Sigmoid colon (tissue), 7 donors: ENCODE data around the gene ELMO1. TPM values are rescaled to one million over a fixed set of nuclear protein-coding genes. Genes with fewer than 3 reads are reported as not detected.
A peak's percentile ranks its signal among the peaks of the same experiment; 100 is the strongest.

ENCODE experiments used
- DNase-seq: peaks from one replicate; pipeline ENCODE4 v3.0.0-alpha.2; 2019
- H3K27ac ChIP-seq, 4 donors: fragments of 200-600 bp; sonication (generic); one replicate each; pipeline ENCODE4 v1.5.1; 2016 to 2019; ENCODE audit warnings: mild to moderate bottlenecking in 1 of 4
- H3K27me3 ChIP-seq, 3 donors: fragments of 200-600 bp; sonication (generic); one replicate each; pipeline ENCODE4 v1.5.1; 2019; ENCODE audit warnings: mild to moderate bottlenecking in 1 of 3
- H3K36me3 ChIP-seq, 4 donors: fragments of 200-600 bp; sonication (generic); one replicate each; pipeline ENCODE4 v1.5.1; 2016 to 2019
- H3K4me1 ChIP-seq, 4 donors: fragments of 200-600 bp; sonication (generic); one replicate each; pipeline ENCODE4 v1.5.1; 2017 to 2019
- H3K4me3 ChIP-seq, 4 donors: fragments of 200-600 bp; sonication (generic); one replicate each; pipeline ENCODE4 v1.5.1; 2017 to 2019; ENCODE audit warnings: mild to moderate bottlenecking in 2 of 4, moderate library complexity in 1 of 4
- H3K9me3 ChIP-seq, 4 donors: fragments of 200-600 bp in 3 of 4; sonication (generic) in 3 of 4; one replicate each; pipeline versions ENCODE4 v1.5.1 to v1.6.1; 2013 to 2019
- EP300 ChIP-seq, 4 donors: sonication (generic); formaldehyde crosslinking; IDR thresholded peaks; one replicate each; pipeline ENCODE4 v1.6.1; 2017; ENCODE audit warnings: antibody characterized with exemption in 4 of 4
- POLR2A ChIP-seq, 2 donors: fragments of 450-650 bp; IDR thresholded peaks; one replicate each; pipeline ENCODE4 v1.6.1; 2016; ENCODE audit warnings: antibody characterized with exemption in 2 of 2, mild to moderate bottlenecking in 2 of 2, moderate library complexity in 2 of 2
- POLR2AphosphoS5 ChIP-seq, 4 donors: sonication (generic); formaldehyde crosslinking; IDR thresholded peaks; one replicate each; pipeline ENCODE4 v1.6.1; 2017; ENCODE audit warnings: antibody characterized with exemption in 4 of 4
- WGBS, 2 donors: extraction: QIAGEN DNeasy Blood & Tissue Kit; methylation state at CpG; one replicate each; pipeline ENCODE4 v1.1.7; 2013; 5-methylcytosine and 5-hydroxymethylcytosine counted together
- intact Hi-C: fragments of 100-400 bp; cut with DNase I; formaldehyde crosslinking; loops from one replicate; pipeline ENCODE4 v1.15.1; 2023
- polyA plus RNA-seq, 3 donors: library from polyadenylated mRNA; stranded (reverse); fragments of 200-250 nt; gene quantifications; one replicate each; pipeline ENCODE4 v1.2.3, GENCODE V29; 2013
- total RNA-seq, 4 donors: library from RNA; depleted of rRNA; stranded (reverse); fragments of >200 nt; gene quantifications; one replicate each; pipeline ENCODE4 v1.1.0, GENCODE V29; 2016
- TF ChIP-seq, protein P1 (sequence below), 4 experiments: fragments of 450-650 bp in 3 of 4; fragments of 200-600 bp in 1 of 4; IDR thresholded peaks; one replicate each; pipeline ENCODE4 v1.5.1; 2016 to 2019; ENCODE audit warnings: antibody characterized with exemption in 4 of 4, mild to moderate bottlenecking in 3 of 4, moderate library complexity in 2 of 4
- donor health status: healthy with polysubstance abuse.
- donor health status: Bipolar disorder and iron deficiency.
- donor health status: healthy.

Gene ELMO1
- total and polyA plus RNA-seq, 7 donors: 2.3 to 63.1 (median 33.9) TPM

DNA sequence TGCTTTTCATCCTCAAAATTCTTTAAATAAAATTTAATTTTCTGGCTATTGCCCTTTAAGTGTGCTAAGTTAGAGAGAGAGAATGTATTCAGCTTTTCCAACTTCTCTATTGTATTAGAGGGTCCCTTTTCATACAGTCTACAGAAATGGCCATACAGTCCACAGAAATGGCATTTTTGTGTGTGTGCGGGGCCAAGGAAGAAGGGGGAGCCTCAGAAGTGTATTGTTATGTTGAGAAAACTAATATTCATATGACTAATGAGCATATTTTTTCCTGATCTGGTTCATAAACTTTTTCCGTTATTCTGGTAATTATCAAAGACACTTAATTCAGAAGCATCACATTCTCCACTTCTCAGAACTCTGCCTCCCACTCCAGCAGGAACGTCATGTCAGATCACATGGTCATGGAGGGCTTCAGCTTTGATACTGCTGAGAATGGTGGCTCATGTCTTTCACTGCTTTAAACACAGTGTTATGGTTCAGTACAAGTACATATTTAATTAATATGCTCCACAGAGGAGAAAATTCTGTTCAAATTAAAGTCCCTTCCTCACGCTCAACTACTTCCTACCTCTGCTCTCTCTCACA lies 37.1 kb downstream of the ELMO1 start:
- 71 to 86% methylated on average over 4 of the region's 4 CpGs for WGBS, 2 donors
- Histone ChIP-seq H3K4me1 (no peaks in the 10 kb centered on the region), H3K27me3 (no peaks in the 10 kb centered on the region), H3K36me3 (no peaks in the 10 kb centered on the region), H3K9me3 (peaks cover 0 to 2% (median 0%) of the 10 kb centered on the region in 4 donors), H3K27ac (no peak overlapping the region), H3K4me3 (no peak overlapping the region)
- TF ChIP-seq, protein P1, sequence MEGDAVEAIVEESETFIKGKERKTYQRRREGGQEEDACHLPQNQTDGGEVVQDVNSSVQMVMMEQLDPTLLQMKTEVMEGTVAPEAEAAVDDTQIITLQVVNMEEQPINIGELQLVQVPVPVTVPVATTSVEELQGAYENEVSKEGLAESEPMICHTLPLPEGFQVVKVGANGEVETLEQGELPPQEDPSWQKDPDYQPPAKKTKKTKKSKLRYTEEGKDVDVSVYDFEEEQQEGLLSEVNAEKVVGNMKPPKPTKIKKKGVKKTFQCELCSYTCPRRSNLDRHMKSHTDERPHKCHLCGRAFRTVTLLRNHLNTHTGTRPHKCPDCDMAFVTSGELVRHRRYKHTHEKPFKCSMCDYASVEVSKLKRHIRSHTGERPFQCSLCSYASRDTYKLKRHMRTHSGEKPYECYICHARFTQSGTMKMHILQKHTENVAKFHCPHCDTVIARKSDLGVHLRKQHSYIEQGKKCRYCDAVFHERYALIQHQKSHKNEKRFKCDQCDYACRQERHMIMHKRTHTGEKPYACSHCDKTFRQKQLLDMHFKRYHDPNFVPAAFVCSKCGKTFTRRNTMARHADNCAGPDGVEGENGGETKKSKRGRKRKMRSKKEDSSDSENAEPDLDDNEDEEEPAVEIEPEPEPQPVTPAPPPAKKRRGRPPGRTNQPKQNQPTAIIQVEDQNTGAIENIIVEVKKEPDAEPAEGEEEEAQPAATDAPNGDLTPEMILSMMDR (IDR thresholded peaks at IDR 0.05): no peak
- TF ChIP-seq POLR2A (IDR thresholded peaks at IDR 0.05) (no peak), EP300 (IDR thresholded peaks at IDR 0.05) (no peak), POLR2AphosphoS5 (IDR thresholded peaks at IDR 0.05) (no peak)
- no peak for DNase-seq
- intact Hi-C loops: no loop called here

DNA sequence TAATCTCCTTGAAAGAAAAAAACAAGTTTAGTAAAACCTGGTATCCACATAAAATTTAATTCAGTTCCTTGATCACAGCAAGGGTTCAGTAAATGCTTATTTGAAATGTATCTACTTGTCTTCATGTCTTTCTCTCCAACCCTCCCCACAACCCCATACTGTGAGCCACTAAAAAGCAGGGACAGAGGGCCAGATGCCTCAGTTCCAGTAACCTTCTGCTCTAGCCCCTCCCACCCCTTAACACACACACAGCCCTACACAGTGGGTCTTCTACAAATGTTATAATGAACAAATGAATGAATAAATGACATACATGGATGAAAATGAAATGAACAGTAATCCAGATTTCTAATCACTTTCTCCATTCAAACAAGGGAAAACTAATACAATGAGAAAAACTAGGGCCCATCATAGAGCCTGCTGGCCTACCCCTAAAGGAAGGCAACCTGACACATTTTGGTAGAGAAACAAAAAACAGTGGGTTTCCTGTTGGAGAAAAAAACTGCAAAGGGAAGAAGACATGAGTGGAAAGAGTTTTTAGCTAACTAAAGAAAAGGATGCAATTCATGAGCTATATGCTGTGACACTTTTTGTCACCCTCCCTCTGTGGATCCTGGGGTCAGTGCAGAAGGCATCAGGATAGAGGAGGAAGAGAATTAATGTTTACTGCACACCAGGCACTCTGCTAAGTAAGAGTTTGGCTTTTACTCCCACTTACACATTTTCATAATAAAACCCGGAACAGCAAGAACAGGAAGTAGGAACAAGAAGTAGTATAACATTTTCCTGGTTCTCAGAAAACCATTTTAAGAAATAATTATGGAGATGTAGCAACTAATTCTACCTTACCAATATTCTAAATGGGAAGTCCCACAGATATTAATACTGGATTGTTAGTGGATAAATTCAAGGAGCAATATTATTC lies 38.1 kb downstream of the ELMO1 start:
- Histone ChIP-seq H3K4me1 (peaks cover 0 to 3% (median 0%) of the 10 kb centered on the region in 4 donors), H3K9me3 (peaks cover 0 to 2% (median 0%) of the 10 kb centered on the region in 4 donors), H3K4me3 (no peak overlapping the region), H3K27me3 (no peaks in the 10 kb centered on the region), H3K27ac (no peak overlapping the region), H3K36me3 (no peaks in the 10 kb centered on the region)
- intact Hi-C loops: no loop called here
- WGBS, 2 donors: 19 to 35% methylated on average over 1 of the region's 1 CpG
- TF ChIP-seq EP300 (IDR thresholded peaks at IDR 0.05) (no peak), POLR2AphosphoS5 (IDR thresholded peaks at IDR 0.05) (no peak), POLR2A (IDR thresholded peaks at IDR 0.05) (no peak)
- TF ChIP-seq, protein P1 (IDR thresholded peaks at IDR 0.05): no peak
- no peak for DNase-seq

DNA sequence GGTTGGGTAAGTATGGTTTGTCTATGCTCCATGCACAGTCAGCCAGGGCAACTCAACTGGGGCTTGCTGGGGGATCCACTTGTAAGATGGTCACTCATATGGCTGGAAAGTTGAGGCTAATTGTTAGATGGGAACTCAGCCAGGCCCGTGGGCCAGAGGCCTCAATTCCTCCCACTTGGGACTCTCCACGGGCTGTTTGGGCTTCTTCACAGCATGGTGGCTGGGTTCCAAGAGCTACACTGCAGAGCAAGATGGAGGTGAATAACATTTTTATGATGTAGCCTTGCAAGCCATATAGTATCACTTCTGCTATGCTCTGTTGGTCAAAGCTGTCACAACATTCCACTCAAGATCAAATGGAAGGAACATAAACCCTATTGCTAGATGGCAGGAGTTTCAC lies 39.2 kb downstream of the ELMO1 start:
- TF ChIP-seq POLR2A (IDR thresholded peaks at IDR 0.05) (no peak), POLR2AphosphoS5 (IDR thresholded peaks at IDR 0.05) (no peak), EP300 (IDR thresholded peaks at IDR 0.05) (no peak)
- TF ChIP-seq, protein P1 (IDR thresholded peaks at IDR 0.05): no peak
- H3K36me3 ChIP-seq: no peaks in the 10 kb centered on the region
- peaks cover 0 to 7% (median 0%) of the 10 kb centered on the region in 4 donors for H3K4me1 ChIP-seq
- H3K4me3 ChIP-seq: no peak overlapping the region
- no peaks in the 10 kb centered on the region for H3K27me3 ChIP-seq
- intact Hi-C loops: no loop called here
- WGBS, 2 donors: 51 to 59% methylated on average over 2 of the region's 2 CpGs
- no peak for DNase-seq
- peak overlapping the region in 1 of 4 donors; percentile 14 for H3K27ac ChIP-seq
- H3K9me3 ChIP-seq: peaks cover 0 to 2% (median 0%) of the 10 kb centered on the region in 4 donors

DNA sequence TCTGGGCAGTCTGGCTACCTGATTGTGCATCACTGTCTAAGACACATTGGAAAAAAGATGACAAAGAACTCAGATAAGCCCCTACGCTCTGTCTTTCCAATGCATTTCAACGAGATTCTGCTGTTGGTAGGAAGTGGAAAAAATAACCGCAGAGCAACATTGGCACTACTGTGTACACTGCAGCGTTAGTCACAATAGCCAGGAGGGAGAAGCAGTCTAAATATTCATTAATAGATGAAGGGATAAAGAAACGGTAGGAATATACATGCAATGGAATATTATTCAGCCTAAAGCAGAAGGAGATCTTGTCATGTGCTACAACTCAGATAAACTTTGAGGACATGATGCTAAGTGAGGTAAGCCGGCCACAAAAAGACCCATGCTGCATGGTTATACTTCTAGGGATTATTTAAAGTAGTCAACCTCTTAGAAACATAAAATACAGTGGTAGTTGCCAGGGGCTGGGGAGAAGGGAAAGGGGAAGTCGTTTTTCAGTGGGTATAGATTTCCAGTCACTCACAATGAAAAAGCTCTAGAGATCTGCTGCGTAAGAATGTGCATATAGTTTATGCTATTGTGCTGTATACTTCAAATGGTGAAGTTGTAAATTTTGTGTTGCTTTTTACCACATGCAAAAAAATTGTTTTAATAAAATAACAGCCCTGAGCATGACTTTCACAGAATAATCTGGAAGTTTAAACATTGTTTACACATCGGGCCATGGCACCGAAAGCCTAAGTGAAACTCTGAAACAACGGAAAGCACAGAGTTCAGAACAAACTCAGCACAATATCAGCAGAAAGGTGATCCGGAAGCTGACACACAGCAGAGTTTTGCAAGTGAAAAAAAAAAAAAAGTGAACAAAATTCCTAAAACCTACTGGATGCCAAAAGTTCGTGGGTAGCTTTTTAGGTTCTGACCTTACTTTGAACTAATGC lies 40.1 kb downstream of the ELMO1 start:
- Histone ChIP-seq H3K27me3 (no peaks in the 10 kb centered on the region), H3K9me3 (peaks cover 0 to 2% (median 0%) of the 10 kb centered on the region in 4 donors), H3K4me1 (peaks cover 0 to 7% (median 0%) of the 10 kb centered on the region in 4 donors), H3K27ac (no peak overlapping the region), H3K4me3 (no peak overlapping the region), H3K36me3 (no peaks in the 10 kb centered on the region)
- no peak for DNase-seq
- TF ChIP-seq POLR2A (IDR thresholded peaks at IDR 0.05): no peak
- 51 to 67% methylated on average over 13 of the region's 13 CpGs for WGBS, 2 donors
- intact Hi-C loops: no loop called here
